ENCODE data around the gene GADD45B. TPM values are rescaled to one million over a fixed set of nuclear protein-coding genes. Genes with fewer than 3 reads are reported as not detected.

The GADD45B gene
- polyA plus RNA-seq, 2 donors = 37.6 to 62.6 TPM

GRCh38 chr19:2432131-2432848, 43.6 kb upstream of the GADD45B start:
- Histone ChIP-seq H3K27me3 (ENCODE audit: control insufficient read depth in 1 of 2, insufficient read depth in 2 of 2, low read length in 2 of 2) (no peaks in the 10 kb centered on the region), H3K9me3 (ENCODE audit: control insufficient read depth in 2 of 2, insufficient read depth in 1 of 2, low read depth in 1 of 2, low read length in 1 of 2) (no peaks in the 10 kb centered on the region), H3K4me3 (ENCODE audit: low read depth in 1 of 2, low read length in 2 of 2) (no peak overlapping the region), H3K4me1 (ENCODE audit: control insufficient read depth in 2 of 2, insufficient read depth in 2 of 2, low read length in 1 of 2) (peaks cover 0 to 8% of the 10 kb centered on the region in 2 donors), H3K36me3 (ENCODE audit: control insufficient read depth in 2 of 2, insufficient read depth in 2 of 2, low read length in 1 of 2) (peaks cover 3 to 37% of the 10 kb centered on the region in 2 donors), H3K27ac (ENCODE audit: low read depth in 2 of 2, low read length in 1 of 2) (no peak overlapping the region)
- 96 to 98% methylated on average over 24 to 25 of the region's 25 CpGs for WGBS, 2 donors

GRCh38 chr19:2433854-2434253, 42.1 kb upstream of the GADD45B start:
- Histone ChIP-seq H3K9me3 (ENCODE audit: control insufficient read depth in 2 of 2, insufficient read depth in 1 of 2, low read depth in 1 of 2, low read length in 1 of 2) (no peaks in the 10 kb centered on the region), H3K4me1 (ENCODE audit: control insufficient read depth in 2 of 2, insufficient read depth in 2 of 2, low read length in 1 of 2) (peaks cover 0 to 2% of the 10 kb centered on the region in 2 donors), H3K27ac (ENCODE audit: low read depth in 2 of 2, low read length in 1 of 2) (no peak overlapping the region), H3K4me3 (ENCODE audit: low read depth in 1 of 2, low read length in 2 of 2) (no peak overlapping the region), H3K27me3 (ENCODE audit: control insufficient read depth in 1 of 2, insufficient read depth in 2 of 2, low read length in 2 of 2) (no peaks in the 10 kb centered on the region), H3K36me3 (ENCODE audit: control insufficient read depth in 2 of 2, insufficient read depth in 2 of 2, low read length in 1 of 2) (peaks cover 3 to 50% of the 10 kb centered on the region in 2 donors)
- WGBS, 2 donors = 93% methylated on average over 29 to 30 of the region's 30 CpGs

- Histone ChIP-seq H3K9me3 (ENCODE audit: control insufficient read depth in 2 of 2, insufficient read depth in 1 of 2, low read depth in 1 of 2, low read length in 1 of 2) (no peaks in the 10 kb centered on the region), H3K27ac (ENCODE audit: low read depth in 2 of 2, low read length in 1 of 2) (no peak overlapping the region), H3K4me3 (ENCODE audit: low read depth in 1 of 2, low read length in 2 of 2) (no peak overlapping the region), H3K36me3 (ENCODE audit: control insufficient read depth in 2 of 2, insufficient read depth in 2 of 2, low read length in 1 of 2) (peaks cover 3 to 53% of the 10 kb centered on the region in 2 donors), H3K27me3 (ENCODE audit: control insufficient read depth in 1 of 2, insufficient read depth in 2 of 2, low read length in 2 of 2) (no peaks in the 10 kb centered on the region), H3K4me1 (ENCODE audit: control insufficient read depth in 2 of 2, insufficient read depth in 2 of 2, low read length in 1 of 2) (no peaks in the 10 kb centered on the region)
- 93 to 94% methylated on average over 21 to 22 of the region's 22 CpGs for WGBS, 2 donors
Observed at GRCh38 chr19:2434267-2434666, 41.7 kb upstream of the GADD45B start.

GRCh38 chr19:2434721-2435265, 41.1 kb upstream of the GADD45B start:
- H3K27me3 ChIP-seq (ENCODE audit: control insufficient read depth in 1 of 2, insufficient read depth in 2 of 2, low read length in 2 of 2) = no peaks in the 10 kb centered on the region
- no peak overlapping the region for H3K4me3 ChIP-seq (ENCODE audit: low read depth in 1 of 2, low read length in 2 of 2)
- H3K4me1 ChIP-seq (ENCODE audit: control insufficient read depth in 2 of 2, insufficient read depth in 2 of 2, low read length in 1 of 2) = no peaks in the 10 kb centered on the region
- WGBS, 2 donors = 92 to 93% methylated on average over 42 of the region's 42 CpGs
- H3K36me3 ChIP-seq (ENCODE audit: control insufficient read depth in 2 of 2, insufficient read depth in 2 of 2, low read length in 1 of 2) = peaks cover 3 to 55% of the 10 kb centered on the region in 2 donors
- H3K27ac ChIP-seq (ENCODE audit: low read depth in 2 of 2, low read length in 1 of 2) = no peak overlapping the region
- H3K9me3 ChIP-seq (ENCODE audit: control insufficient read depth in 2 of 2, insufficient read depth in 1 of 2, low read depth in 1 of 2, low read length in 1 of 2) = no peaks in the 10 kb centered on the region

- H3K9me3 ChIP-seq (ENCODE audit: control insufficient read depth in 2 of 2, insufficient read depth in 1 of 2, low read depth in 1 of 2, low read length in 1 of 2) = no peaks in the 10 kb centered on the region
- WGBS, 2 donors = 95 to 97% methylated on average over 27 to 39 of the region's 39 CpGs
- no peak overlapping the region for H3K27ac ChIP-seq (ENCODE audit: low read depth in 2 of 2, low read length in 1 of 2)
- no peak overlapping the region for H3K4me3 ChIP-seq (ENCODE audit: low read depth in 1 of 2, low read length in 2 of 2)
- H3K36me3 ChIP-seq (ENCODE audit: control insufficient read depth in 2 of 2, insufficient read depth in 2 of 2, low read length in 1 of 2) = peaks cover 5 to 51% of the 10 kb centered on the region in 2 donors
- H3K4me1 ChIP-seq (ENCODE audit: control insufficient read depth in 2 of 2, insufficient read depth in 2 of 2, low read length in 1 of 2) = no peaks in the 10 kb centered on the region
- no peaks in the 10 kb centered on the region for H3K27me3 ChIP-seq (ENCODE audit: control insufficient read depth in 1 of 2, insufficient read depth in 2 of 2, low read length in 2 of 2)
Observed at GRCh38 chr19:2436384-2436783, 39.5 kb upstream of the GADD45B start.

GRCh38 chr19:2436926-2437325, 39.0 kb upstream of the GADD45B start:
- Histone ChIP-seq H3K27ac (ENCODE audit: low read depth in 2 of 2, low read length in 1 of 2) (no peak overlapping the region), H3K36me3 (ENCODE audit: control insufficient read depth in 2 of 2, insufficient read depth in 2 of 2, low read length in 1 of 2) (peaks cover 9 to 50% of the 10 kb centered on the region in 2 donors), H3K4me1 (ENCODE audit: control insufficient read depth in 2 of 2, insufficient read depth in 2 of 2, low read length in 1 of 2) (no peaks in the 10 kb centered on the region), H3K4me3 (ENCODE audit: low read depth in 1 of 2, low read length in 2 of 2) (no peak overlapping the region), H3K27me3 (ENCODE audit: control insufficient read depth in 1 of 2, insufficient read depth in 2 of 2, low read length in 2 of 2) (no peaks in the 10 kb centered on the region), H3K9me3 (ENCODE audit: control insufficient read depth in 2 of 2, insufficient read depth in 1 of 2, low read depth in 1 of 2, low read length in 1 of 2) (no peaks in the 10 kb centered on the region)
- 97% methylated on average over 15 of the region's 15 CpGs for WGBS, 2 donors

DNA sequence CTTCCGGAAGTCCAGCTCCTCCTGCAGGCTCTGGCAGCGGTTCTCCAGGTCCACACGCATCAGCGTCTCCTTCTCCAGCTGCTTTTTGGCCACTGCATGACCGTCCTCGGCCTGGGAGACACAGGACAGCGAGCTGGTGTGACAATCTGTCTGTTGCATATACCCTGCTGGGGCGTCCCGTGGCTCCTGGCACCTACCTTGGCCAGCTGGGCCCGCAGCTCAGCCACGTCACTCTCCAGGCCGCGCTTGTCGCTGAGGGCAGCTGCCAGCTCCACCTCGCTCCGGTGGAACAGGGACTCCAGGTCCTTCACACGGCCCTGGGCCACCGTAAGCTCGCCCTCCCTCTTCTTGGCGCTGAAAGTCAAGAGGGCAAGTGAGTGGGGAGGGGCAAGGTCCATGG, 37.7 kb upstream of the GADD45B start:
- WGBS, 2 donors = 94 to 95% methylated on average over 20 of the region's 20 CpGs
- H3K9me3 ChIP-seq (ENCODE audit: control insufficient read depth in 2 of 2, insufficient read depth in 1 of 2, low read depth in 1 of 2, low read length in 1 of 2) = no peaks in the 10 kb centered on the region
- H3K27ac ChIP-seq (ENCODE audit: low read depth in 2 of 2, low read length in 1 of 2) = no peak overlapping the region
- peaks cover 12 to 50% of the 10 kb centered on the region in 2 donors for H3K36me3 ChIP-seq (ENCODE audit: control insufficient read depth in 2 of 2, insufficient read depth in 2 of 2, low read length in 1 of 2)
- no peaks in the 10 kb centered on the region for H3K27me3 ChIP-seq (ENCODE audit: control insufficient read depth in 1 of 2, insufficient read depth in 2 of 2, low read length in 2 of 2)
- no peaks in the 10 kb centered on the region for H3K4me1 ChIP-seq (ENCODE audit: control insufficient read depth in 2 of 2, insufficient read depth in 2 of 2, low read length in 1 of 2)
- no peak overlapping the region for H3K4me3 ChIP-seq (ENCODE audit: low read depth in 1 of 2, low read length in 2 of 2)

DNA sequence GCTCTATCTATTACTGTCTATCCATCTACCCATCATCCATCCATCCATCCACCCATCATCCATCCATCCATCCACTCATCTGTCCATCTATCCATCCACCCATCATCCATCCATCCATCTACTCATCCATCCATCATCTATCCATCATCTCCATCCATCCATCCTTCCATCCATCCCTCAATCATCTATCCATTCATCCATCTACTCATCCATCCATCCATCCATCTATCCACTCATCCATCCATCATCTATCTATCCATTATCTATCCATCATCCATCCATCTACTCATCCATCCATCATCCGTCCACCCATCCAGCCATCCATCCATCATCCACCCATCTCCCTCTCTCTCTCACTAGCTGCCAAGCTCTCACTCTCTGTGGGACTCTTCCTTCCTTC, 35.4 kb upstream of the GADD45B start:
- Histone ChIP-seq H3K9me3 (ENCODE audit: control insufficient read depth in 2 of 2, insufficient read depth in 1 of 2, low read depth in 1 of 2, low read length in 1 of 2) (no peaks in the 10 kb centered on the region), H3K27ac (ENCODE audit: low read depth in 2 of 2, low read length in 1 of 2) (no peak overlapping the region), H3K36me3 (ENCODE audit: control insufficient read depth in 2 of 2, insufficient read depth in 2 of 2, low read length in 1 of 2) (peaks cover 12 to 44% of the 10 kb centered on the region in 2 donors), H3K27me3 (ENCODE audit: control insufficient read depth in 1 of 2, insufficient read depth in 2 of 2, low read length in 2 of 2) (no peaks in the 10 kb centered on the region), H3K4me3 (ENCODE audit: low read depth in 1 of 2, low read length in 2 of 2) (no peak overlapping the region), H3K4me1 (ENCODE audit: control insufficient read depth in 2 of 2, insufficient read depth in 2 of 2, low read length in 1 of 2) (no peaks in the 10 kb centered on the region)
- WGBS, 2 donors = 97 to 100% methylated on average over 1 of the region's 1 CpG

GRCh38 chr19:2441096-2441752, 34.7 kb upstream of the GADD45B start:
- no peaks in the 10 kb centered on the region for H3K4me1 ChIP-seq (ENCODE audit: control insufficient read depth in 2 of 2, insufficient read depth in 2 of 2, low read length in 1 of 2)
- WGBS, 2 donors = 96 to 97% methylated on average over 26 of the region's 26 CpGs
- peaks cover 12 to 44% of the 10 kb centered on the region in 2 donors for H3K36me3 ChIP-seq (ENCODE audit: control insufficient read depth in 2 of 2, insufficient read depth in 2 of 2, low read length in 1 of 2)
- H3K27me3 ChIP-seq (ENCODE audit: control insufficient read depth in 1 of 2, insufficient read depth in 2 of 2, low read length in 2 of 2) = no peaks in the 10 kb centered on the region
- H3K9me3 ChIP-seq (ENCODE audit: control insufficient read depth in 2 of 2, insufficient read depth in 1 of 2, low read depth in 1 of 2, low read length in 1 of 2) = no peaks in the 10 kb centered on the region
- H3K27ac ChIP-seq (ENCODE audit: low read depth in 2 of 2, low read length in 1 of 2) = no peak overlapping the region
- H3K4me3 ChIP-seq (ENCODE audit: low read depth in 1 of 2, low read length in 2 of 2) = no peak overlapping the region

All from esophagus (tissue), 2 donors.